Kidney (tissue), 14 donors: ENCODE results near the gene SLC5A9. TPM values are rescaled to one million over a fixed set of nuclear protein-coding genes. Genes with fewer than 3 reads are reported as not detected.

Experiments used
- DNase-seq, 5 donors: peaks; one replicate each; pipeline ENCODE4 v3.0.0-alpha.2; 2013 to 2020
- FAIRE-seq: peaks from 2 replicates; lab custom pipeline; 2012; peaks lifted over from hg19 to GRCh38; lab: Jason Lieb, UNC
- H3K27ac ChIP-seq, 2 donors: one replicate each; pipeline ENCODE4 v1.7.0; 2013; ENCODE audit warnings: low read depth in 2 of 2, low read length in 2 of 2, inconsistent platforms in 1 of 2
- H3K27me3 ChIP-seq: one replicate; pipeline ENCODE4 v1.7.1; 2013; ENCODE audit warnings: low read length, inconsistent platforms; ENCODE audit not compliant: control insufficient read depth, insufficient read depth
- H3K36me3 ChIP-seq, 3 donors: one replicate each; pipeline versions ENCODE4 v1.7.0 to v1.7.1; 2013; ENCODE audit warnings: low read length in 3 of 3, control low read depth in 1 of 3, inconsistent platforms in 1 of 3; ENCODE audit not compliant: insufficient read depth in 3 of 3, control insufficient read depth in 2 of 3
- H3K4me1 ChIP-seq, 3 donors: one replicate each; pipeline versions ENCODE4 v1.7.0 to v1.7.1; 2013; ENCODE audit warnings: low read length in 3 of 3, inconsistent platforms in 1 of 3, low read depth in 1 of 3; ENCODE audit not compliant: control insufficient read depth in 2 of 3, insufficient read depth in 2 of 3
- H3K4me3 ChIP-seq, 3 donors: one replicate each; pipeline versions ENCODE4 v1.7.0 to v1.8.1; 2013; ENCODE audit warnings: low read length in 3 of 3, control low read depth in 1 of 3, inconsistent platforms in 1 of 3
- H3K9ac ChIP-seq, 3 donors: one replicate each; pipeline versions ENCODE4 v1.7.0 to v1.7.1; 2013; ENCODE audit warnings: low read length in 3 of 3, control low read depth in 1 of 3, inconsistent platforms in 1 of 3
- H3K9me3 ChIP-seq, 3 donors: one replicate each; pipeline versions ENCODE4 v1.7.0 to v1.7.1; 2013; ENCODE audit warnings: low read length in 3 of 3, control low read depth in 1 of 3, inconsistent platforms in 1 of 3; ENCODE audit not compliant: control insufficient read depth in 2 of 3, insufficient read depth in 1 of 3
- CTCF ChIP-seq: IDR thresholded peaks from 3 replicates; pipeline ENCODE4 v1.5.1; 2012; ENCODE audit warnings: mild to moderate bottlenecking, moderate library complexity, borderline replicate concordance; ENCODE audit not compliant: insufficient read depth; ENCODE audit errors: extremely low read depth
- intact Hi-C: fragments of 100-400 bp; cut with DNase I; formaldehyde crosslinking; loops from one replicate; pipeline ENCODE4 v1.11.1; 2022
- polyA plus RNA-seq: library from polyadenylated mRNA; stranded (reverse); fragments of 350-450 nt; fragmentation: Illumina TruSeq; extraction: RNeasy Lipid Tissue Mini Kit (QIAGEN cat#74804); gene quantifications from one replicate; pipeline ENCODE4 v1.2.3, GENCODE V29; 2014; ENCODE audit warnings: low read depth, low replicate concordance; ENCODE audit not compliant: insufficient read depth
- total RNA-seq: library from RNA; stranded (reverse); fragmentation: NEBNext Ultra II Directional; extraction: Animal tissue kit (Norgen Biotek cat#: 25700); gene quantifications from one replicate; pipeline ENCODE4 v1.2.1, GENCODE V29; 2021
- donor health status: control.
- donor health status: control.
- donor health status: control.
- donor health status: control.
- donor health status: control.
- donor health status: DM: yes; HTN: yes; CAD: no.
- donor health status: Normal renal cell carcinoma (clear cell type).

Gene SLC5A9
- total and polyA plus RNA-seq, 2 donors from 2014 or later, result 2.3 to 4.4 TPM

- intact Hi-C loops, result no loop called here
- no peaks in the 10 kb centered on the region for H3K36me3 ChIP-seq
- no peaks in the 10 kb centered on the region for H3K27me3 ChIP-seq
- FAIRE-seq, result no peak
- no peaks in the 10 kb centered on the region for H3K9me3 ChIP-seq
- no peak overlapping the region for H3K4me3 ChIP-seq
- H3K27ac ChIP-seq, result no peak overlapping the region
- DNase-seq, result no peak
- no peak overlapping the region for H3K9ac ChIP-seq
- H3K4me1 ChIP-seq, result no peaks in the 10 kb centered on the region
- TF ChIP-seq CTCF, result no peak
These were observed 23.5 kb upstream of the SLC5A9 start for GRCh38 chr1:48198970-48199369.

- Histone ChIP-seq H3K36me3 (no peaks in the 10 kb centered on the region), H3K9me3 (no peaks in the 10 kb centered on the region), H3K4me3 (no peak overlapping the region), H3K27ac (no peak overlapping the region), H3K27me3 (no peaks in the 10 kb centered on the region), H3K4me1 (no peaks in the 10 kb centered on the region), H3K9ac (no peak overlapping the region)
- TF ChIP-seq CTCF, result no peak
- intact Hi-C loops, result no loop called here
- no peak for DNase-seq
- no peak for FAIRE-seq
These were observed 22.2 kb upstream of the SLC5A9 start for GRCh38 chr1:48200166-48200900.

- Histone ChIP-seq H3K27me3 (no peaks in the 10 kb centered on the region), H3K4me1 (peaks cover 0 to 5% (median 0%) of the 10 kb centered on the region in 3 donors), H3K36me3 (no peaks in the 10 kb centered on the region), H3K9ac (no peak overlapping the region), H3K9me3 (no peaks in the 10 kb centered on the region), H3K27ac (no peak overlapping the region), H3K4me3 (no peak overlapping the region)
- FAIRE-seq, result peak; percentile 27
- DNase-seq, result peak in 4 of 5 donors; percentile 72 to 84 (median 80)
- intact Hi-C loops, result no loop called here
- peak; percentile 85 for TF ChIP-seq CTCF
These were observed 20.3 kb upstream of the SLC5A9 start for GRCh38 chr1:48202030-48202752.
